HepG2 (cell line): Measurements from ENCODE around the gene FRMD1. TPM values are rescaled to one million over a fixed set of nuclear protein-coding genes. Genes with fewer than 3 reads are reported as not detected.
A peak's percentile ranks its signal among the peaks of the same experiment; 100 is the strongest.

Source experiments
- AKAP8 ChIP-seq: sonication (generic); formaldehyde crosslinking; IDR thresholded peaks from 2 replicates; pipeline ENCODE4 v1.5.1; 2020; ENCODE audit warnings: mild to moderate bottlenecking, missing genetic modification reagents
- CEBPB ChIP-seq: IDR thresholded peaks from 2 replicates; pipeline ENCODE4 v1.6.1; 2011; ENCODE audit warnings: low read depth, low read length, improper control_type of control experiment, borderline replicate concordance
- KDM5A ChIP-seq: fragments of 200-600 bp; sonication (generic); IDR thresholded peaks from 2 replicates; pipeline ENCODE4 v1.7.0; 2018; ENCODE audit warnings: antibody characterized with exemption, mild to moderate bottlenecking, low read length, borderline replicate concordance
- LCORL ChIP-seq, 2 experiments: fragments of 450-650 bp in 1 of 2; sonication (generic) in 1 of 2; formaldehyde crosslinking in 1 of 2; IDR thresholded peaks; 2 replicates each; pipeline versions ENCODE4 v1.5.0 to v1.6.1; 2017 to 2020; ENCODE audit warnings: antibody characterized with exemption in 1 of 2, missing genetic modification reagents in 1 of 2
- MYNN ChIP-seq: sonication (generic); formaldehyde crosslinking; IDR thresholded peaks from 2 replicates; pipeline ENCODE4 v1.4.0; 2020; ENCODE audit warnings: mild to moderate bottlenecking, low read depth, missing genetic modification reagents
- NR2C2 ChIP-seq: sonication (generic); formaldehyde crosslinking; IDR thresholded peaks from 2 replicates; pipeline ENCODE4 v1.4.0; 2020; ENCODE audit warnings: missing genetic modification reagents, mild to moderate bottlenecking, moderate library complexity, borderline replicate concordance
- PCBP1 ChIP-seq: fragments of 200-400 bp; formaldehyde crosslinking; IDR thresholded peaks from 2 replicates; pipeline ENCODE4 v1.6.1; 2017; ENCODE audit warnings: mild to moderate bottlenecking, low read depth, low read length, borderline replicate concordance
- RBAK ChIP-seq: sonication (generic); formaldehyde crosslinking; IDR thresholded peaks from 2 replicates; pipeline ENCODE4 v1.5.1; 2020; ENCODE audit warnings: mild to moderate bottlenecking, missing genetic modification reagents
- RBM39 ChIP-seq: fragments of 200-400 bp; formaldehyde crosslinking; IDR thresholded peaks from one replicate; pipeline ENCODE4 v1.6.1; 2018; ENCODE audit warnings: antibody characterized with exemption, mild to moderate bottlenecking, low read depth, low read length; ENCODE audit not compliant: poor library complexity, severe bottlenecking
- SOX6 ChIP-seq, 2 experiments: fragments of 450-650 bp in 1 of 2; sonication (generic) in 1 of 2; formaldehyde crosslinking in 1 of 2; IDR thresholded peaks; 2 replicates each; pipeline versions ENCODE4 v1.4.0 to v1.6.1; 2017 to 2020; ENCODE audit warnings: antibody characterized with exemption in 1 of 2, mild to moderate bottlenecking in 1 of 2, missing genetic modification reagents in 1 of 2
- SP2 ChIP-seq: sonication (generic); formaldehyde crosslinking; IDR thresholded peaks from 2 replicates; pipeline ENCODE4 v1.5.1; 2020; ENCODE audit warnings: mild to moderate bottlenecking, missing genetic modification reagents
- TBL1XR1 ChIP-seq: fragments of 150-350 bp; IDR thresholded peaks from 2 replicates; pipeline ENCODE4 v1.6.1; 2014; ENCODE audit warnings: borderline replicate concordance, low read length; ENCODE audit not compliant: partially characterized antibody
- ZNF10 ChIP-seq: sonication (generic); formaldehyde crosslinking; IDR thresholded peaks from 2 replicates; pipeline ENCODE4 v1.4.0; 2020; ENCODE audit warnings: mild to moderate bottlenecking, low read depth, missing genetic modification reagents, borderline replicate concordance
- ZNF546 ChIP-seq: sonication (generic); formaldehyde crosslinking; conservative IDR thresholded peaks from 2 replicates; pipeline ENCODE4 v1.8.1; 2023; ENCODE audit warnings: mild to moderate bottlenecking, missing genetic modification reagents
- polyA plus RNA-seq, 8 experiments: library from polyadenylated mRNA; depleted of rRNA in 3 of 8; stranded (reverse) in 7 of 8; unstranded in 1 of 8; fragments of >200 nt; fragmentation: Illumina TruSeq in 4 of 8; extraction: Trizol in 4 of 8; gene quantifications; 2 replicates each; pipeline versions ENCODE4 v1.2.1 to v1.2.3, GENCODE V29; 2011 to 2016; ENCODE audit warnings: low read depth in 4 of 8, missing spikeins in 1 of 8, mixed read lengths in 1 of 8; ENCODE audit not compliant: insufficient read depth in 1 of 8
- total RNA-seq, 5 experiments: library from RNA; depleted of rRNA; stranded (reverse); fragments of >200 nt; fragmentation: Illumina TruSeq; extraction: Trizol; gene quantifications; 2 replicates each; pipeline ENCODE4 v1.2.3, GENCODE V29; 2016; ENCODE audit warnings: low read depth in 1 of 5
- TF ChIP-seq, protein P1 (sequence below): sonication (generic); formaldehyde crosslinking; IDR thresholded peaks from 2 replicates; pipeline ENCODE4 v1.4.0; 2020; ENCODE audit warnings: missing genetic modification reagents
- TF ChIP-seq, protein P2 (sequence below): sonication (generic); formaldehyde crosslinking; IDR thresholded peaks from 2 replicates; pipeline ENCODE4 v1.8.1; 2023; ENCODE audit warnings: missing genetic modification reagents, mild to moderate bottlenecking, borderline replicate concordance
- TF ChIP-seq, protein P3 (sequence below): sonication (generic); formaldehyde crosslinking; IDR thresholded peaks from 2 replicates; pipeline ENCODE4 v1.4.0; 2020; ENCODE audit warnings: missing genetic modification reagents, low read depth, mild to moderate bottlenecking, borderline replicate concordance

The FRMD1 gene
- total and polyA plus RNA-seq, 2 of the 13 experiments (the other 11 are each of a cell fraction or from before 2014, with no cell fraction given) = 0.01 TPM; not detected in 1

DNA sequence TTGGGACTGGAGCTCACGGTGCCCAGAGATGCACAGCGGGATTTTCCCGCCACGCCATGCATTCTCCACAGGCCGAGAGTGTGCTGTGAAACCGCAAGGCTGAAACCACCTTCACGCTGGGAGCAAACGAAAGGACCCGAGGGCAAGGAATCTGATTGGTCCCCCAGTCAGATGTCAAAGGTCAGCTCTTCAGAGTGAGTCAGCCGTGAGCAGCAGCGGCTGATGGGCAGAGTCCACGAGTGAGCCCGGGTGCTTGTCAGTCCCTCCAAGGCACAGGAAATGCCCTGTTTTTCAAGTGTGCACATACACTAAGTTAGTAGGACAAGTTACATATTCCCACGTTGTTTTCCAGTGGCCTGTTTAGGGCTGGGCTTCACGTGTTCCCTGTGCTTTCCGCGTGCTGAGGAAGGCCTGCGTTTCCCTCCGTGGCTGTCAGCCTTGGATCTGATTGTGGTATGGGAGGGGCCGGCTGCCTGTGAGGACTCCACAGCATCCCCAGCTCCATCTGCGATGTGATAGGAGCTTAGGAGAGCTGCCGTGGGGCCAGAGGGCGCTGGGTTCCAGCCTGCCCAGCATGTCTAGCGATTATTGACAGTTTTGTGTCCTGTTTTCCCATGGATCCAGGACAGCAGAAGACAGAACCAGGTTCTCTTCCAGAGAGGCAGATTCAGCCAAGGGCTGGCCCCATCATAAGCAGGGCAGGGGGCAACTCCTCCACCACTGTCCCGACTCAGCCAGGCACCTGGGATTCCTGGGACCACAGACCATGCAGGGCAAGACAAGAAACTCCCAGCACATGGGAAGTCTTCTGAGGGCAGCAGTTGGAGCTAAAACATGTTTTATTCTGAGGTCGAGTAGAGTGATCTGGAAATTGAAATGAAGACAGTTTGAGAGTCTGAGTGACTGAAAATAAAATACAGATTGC, 38.2 kb upstream of the FRMD1 start (continued):
- TF ChIP-seq, protein P1, sequence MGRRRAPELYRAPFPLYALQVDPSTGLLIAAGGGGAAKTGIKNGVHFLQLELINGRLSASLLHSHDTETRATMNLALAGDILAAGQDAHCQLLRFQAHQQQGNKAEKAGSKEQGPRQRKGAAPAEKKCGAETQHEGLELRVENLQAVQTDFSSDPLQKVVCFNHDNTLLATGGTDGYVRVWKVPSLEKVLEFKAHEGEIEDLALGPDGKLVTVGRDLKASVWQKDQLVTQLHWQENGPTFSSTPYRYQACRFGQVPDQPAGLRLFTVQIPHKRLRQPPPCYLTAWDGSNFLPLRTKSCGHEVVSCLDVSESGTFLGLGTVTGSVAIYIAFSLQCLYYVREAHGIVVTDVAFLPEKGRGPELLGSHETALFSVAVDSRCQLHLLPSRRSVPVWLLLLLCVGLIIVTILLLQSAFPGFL (CRISPR knock-in tag) = no peak
- TF ChIP-seq NR2C2 (CRISPR knock-in tag) = peak; percentile 98
- no peak for TF ChIP-seq TBL1XR1
- TF ChIP-seq KDM5A = no peak
- TF ChIP-seq MYNN (CRISPR knock-in tag) = no peak
- TF ChIP-seq RBAK (CRISPR knock-in tag) = no peak
- TF ChIP-seq, protein P2, sequence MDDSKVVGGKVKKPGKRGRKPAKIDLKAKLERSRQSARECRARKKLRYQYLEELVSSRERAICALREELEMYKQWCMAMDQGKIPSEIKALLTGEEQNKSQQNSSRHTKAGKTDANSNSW (CRISPR knock-in tag) = no peak
- TF ChIP-seq AKAP8 (CRISPR knock-in tag) = no peak
- TF ChIP-seq SP2 (CRISPR knock-in tag) = no peak
- no peak for TF ChIP-seq SOX6 (IDR thresholded peaks at IDR 0.05)
- TF ChIP-seq SOX6 (CRISPR knock-in tag; IDR thresholded peaks at IDR 0.05) = 0 out of 2 replicates have a peak, but pooled peaks have one; percentile 23
- no peak for TF ChIP-seq RBM39
- no peak for TF ChIP-seq CEBPB
- TF ChIP-seq ZNF10 (CRISPR knock-in tag) = no peak
- no peak for TF ChIP-seq LCORL (IDR thresholded peaks at IDR 0.05)
- no peak for TF ChIP-seq LCORL (CRISPR knock-in tag; IDR thresholded peaks at IDR 0.05)
- no peak for TF ChIP-seq PCBP1
- TF ChIP-seq, protein P3, sequence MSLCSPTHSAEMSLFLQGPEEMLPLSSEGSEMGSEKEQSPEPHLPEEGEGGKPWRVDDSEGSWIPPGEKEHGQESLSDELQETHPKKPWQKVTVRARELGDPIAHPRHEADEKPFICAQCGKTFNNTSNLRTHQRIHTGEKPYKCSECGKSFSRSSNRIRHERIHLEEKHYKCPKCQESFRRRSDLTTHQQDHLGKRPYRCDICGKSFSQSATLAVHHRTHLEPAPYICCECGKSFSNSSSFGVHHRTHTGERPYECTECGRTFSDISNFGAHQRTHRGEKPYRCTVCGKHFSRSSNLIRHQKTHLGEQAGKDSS (CRISPR knock-in tag) = no peak
- no peak for TF ChIP-seq ZNF546 (CRISPR knock-in tag)
